Stimulated activated CD8-positive, alpha-beta memory T cell treated with anti-CD3 and anti-CD28 coated beads, Interleukin-4, amount 100 ng/mL, for 24 hours (primary cell): ENCODE data around the gene RHBDD1.

Experiments
- DNase-seq: peaks from one replicate; pipeline ENCODE4 v3.0.0-alpha.2; 2020; ENCODE audit warnings: low read depth

Gene RHBDD1

GRCh38 chr2:226915846-226916360, 80.0 kb downstream of the RHBDD1 start:
- DNase-seq = no peak

GRCh38 chr2:226916669-226917068, 80.8 kb downstream of the RHBDD1 start:
- no peak for DNase-seq

- DNase-seq = no peak
Observed at GRCh38 chr2:226932443-226932842, 96.6 kb downstream of the RHBDD1 start.

- no peak for DNase-seq
Observed at GRCh38 chr2:226934546-226935201, 98.8 kb downstream of the RHBDD1 start.

GRCh38 chr2:226943862-226944620, 108.2 kb downstream of the RHBDD1 start:
- DNase-seq = no peak

GRCh38 chr2:226953206-226953605, 117.4 kb downstream of the RHBDD1 start:
- no peak for DNase-seq

GRCh38 chr2:226953826-226954225, 118.0 kb downstream of the RHBDD1 start:
- no peak for DNase-seq

- DNase-seq = no peak
Observed at GRCh38 chr2:226956659-226957058, 120.8 kb downstream of the RHBDD1 start.

- no peak for DNase-seq
Observed at GRCh38 chr2:226959418-226959817, 123.6 kb downstream of the RHBDD1 start.

- DNase-seq = no peak
Observed at GRCh38 chr2:226962176-226962773, 126.4 kb downstream of the RHBDD1 start.

- no peak for DNase-seq
Observed at GRCh38 chr2:226963528-226963927, 127.7 kb downstream of the RHBDD1 start.

GRCh38 chr2:226965376-226965775, 129.5 kb downstream of the RHBDD1 start:
- DNase-seq = no peak

GRCh38 chr2:226969417-226970080, 133.7 kb downstream of the RHBDD1 start:
- DNase-seq = no peak

GRCh38 chr2:226970362-226970761, 134.5 kb downstream of the RHBDD1 start:
- DNase-seq = no peak

GRCh38 chr2:226971084-226971483, 135.2 kb downstream of the RHBDD1 start:
- DNase-seq = no peak

- DNase-seq = no peak
Observed at GRCh38 chr2:226971770-226972169, 135.9 kb downstream of the RHBDD1 start.

- no peak for DNase-seq
Observed at GRCh38 chr2:226973816-226974215, 138.0 kb downstream of the RHBDD1 start.

GRCh38 chr2:226977775-226978190, 141.9 kb downstream of the RHBDD1 start:
- no peak for DNase-seq

- no peak for DNase-seq
Observed at GRCh38 chr2:226978300-226978699, 142.4 kb downstream of the RHBDD1 start.

GRCh38 chr2:226979004-226979403, 143.2 kb downstream of the RHBDD1 start:
- DNase-seq = no peak

GRCh38 chr2:226981791-226982326, 146.0 kb downstream of the RHBDD1 start:
- no peak for DNase-seq
